ENCODE results near the gene FBH1. TPM values are rescaled to one million over a fixed set of nuclear protein-coding genes. Genes with fewer than 3 reads are reported as not detected.
"Not testable (repeated sequence)": the region's sequence is repeated elsewhere in the genome, so short reads cannot be mapped to it uniquely, and the experiment has no call there.

FBH1 gene
- total and polyA plus RNA-seq, 4 donors: 39.4 to 93.2 (median 63.8) TPM

- Histone ChIP-seq H3K4me3 (no peak overlapping the region), H3K27me3 (ENCODE audit: control insufficient read depth in 3 of 3, insufficient read depth in 3 of 3, low read length in 2 of 3) (no peaks in the 10 kb centered on the region), H3K9me3 (ENCODE audit: control insufficient read depth in 4 of 4, insufficient read depth in 3 of 4, low read length in 3 of 4) (peaks cover 0 to 3% (median 0%) of the 10 kb centered on the region in 4 donors), H3K9ac (ENCODE audit: insufficient read depth in 1 of 2, low read length in 2 of 2) (no peak overlapping the region), H3K36me3 (ENCODE audit: control insufficient read depth in 4 of 4, insufficient read depth in 4 of 4, low read length in 4 of 4) (no peaks in the 10 kb centered on the region), H3K4me1 (ENCODE audit: control insufficient read depth in 5 of 5, insufficient read depth in 5 of 5, low read length in 5 of 5) (peaks cover 0 to 6% (median 0%) of the 10 kb centered on the region in 5 donors), H3K27ac (ENCODE audit: low read depth in 1 of 2, low read length in 1 of 2) (no peak overlapping the region)
- ATAC-seq (ENCODE audit: insufficient read depth, low FRiP score) (no peak), DNase-seq (no peak)
- WGBS, 2 donors: 95 to 97% methylated on average over 7 of the region's 7 CpGs
- TF ChIP-seq CTCF (IDR thresholded peaks at IDR 0.05; ENCODE audit: control extremely low read depth, extremely low read depth): no peak
Observed at GRCh38 chr10:5862360-5862961, 27.6 kb upstream of the FBH1 start.

- ATAC-seq (ENCODE audit: insufficient read depth, low FRiP score); H3K4me1 ChIP-seq (ENCODE audit: control insufficient read depth in 5 of 5, insufficient read depth in 5 of 5, low read length in 5 of 5); H3K4me3 ChIP-seq: not testable (repeated sequence)
Observed at GRCh38 chr10:5862981-5863685, 26.9 kb upstream of the FBH1 start.

GRCh38 chr10:5866451-5867081 is 23.5 kb upstream of the FBH1 start:
- not testable (repeated sequence) for H3K27ac ChIP-seq (ENCODE audit: low read depth in 1 of 2, low read length in 1 of 2); H3K9ac ChIP-seq (ENCODE audit: insufficient read depth in 1 of 2, low read length in 2 of 2); H3K4me1 ChIP-seq (ENCODE audit: control insufficient read depth in 5 of 5, insufficient read depth in 5 of 5, low read length in 5 of 5); H3K36me3 ChIP-seq (ENCODE audit: control insufficient read depth in 4 of 4, insufficient read depth in 4 of 4, low read length in 4 of 4); ATAC-seq (ENCODE audit: insufficient read depth, low FRiP score); H3K9me3 ChIP-seq (ENCODE audit: control insufficient read depth in 4 of 4, insufficient read depth in 3 of 4, low read length in 3 of 4); H3K4me3 ChIP-seq; DNase-seq; H3K27me3 ChIP-seq (ENCODE audit: control insufficient read depth in 3 of 3, insufficient read depth in 3 of 3, low read length in 2 of 3)
- 38 to 52% methylated on average over 5 of the region's 5 CpGs for WGBS, 2 donors

More at GRCh38 chr10:5862981-5863685, 26.9 kb upstream of the FBH1 start:
- not testable (repeated sequence) for H3K9ac ChIP-seq (ENCODE audit: insufficient read depth in 1 of 2, low read length in 2 of 2); H3K36me3 ChIP-seq (ENCODE audit: control insufficient read depth in 4 of 4, insufficient read depth in 4 of 4, low read length in 4 of 4); H3K27me3 ChIP-seq (ENCODE audit: control insufficient read depth in 3 of 3, insufficient read depth in 3 of 3, low read length in 2 of 3); H3K9me3 ChIP-seq (ENCODE audit: control insufficient read depth in 4 of 4, insufficient read depth in 3 of 4, low read length in 3 of 4); H3K27ac ChIP-seq (ENCODE audit: low read depth in 1 of 2, low read length in 1 of 2); DNase-seq
- 91 to 96% methylated on average over 9 of the region's 9 CpGs for WGBS, 2 donors

GRCh38 chr10:5867091-5867615 is 22.9 kb upstream of the FBH1 start:
- 25 to 42% methylated on average over 4 of the region's 4 CpGs for WGBS, 2 donors
- not testable (repeated sequence) for H3K4me1 ChIP-seq (ENCODE audit: control insufficient read depth in 5 of 5, insufficient read depth in 5 of 5, low read length in 5 of 5); H3K27ac ChIP-seq (ENCODE audit: low read depth in 1 of 2, low read length in 1 of 2); H3K36me3 ChIP-seq (ENCODE audit: control insufficient read depth in 4 of 4, insufficient read depth in 4 of 4, low read length in 4 of 4); H3K4me3 ChIP-seq; ATAC-seq (ENCODE audit: insufficient read depth, low FRiP score); H3K9ac ChIP-seq (ENCODE audit: insufficient read depth in 1 of 2, low read length in 2 of 2); H3K9me3 ChIP-seq (ENCODE audit: control insufficient read depth in 4 of 4, insufficient read depth in 3 of 4, low read length in 3 of 4); H3K27me3 ChIP-seq (ENCODE audit: control insufficient read depth in 3 of 3, insufficient read depth in 3 of 3, low read length in 2 of 3)
- peak in 2 of 3 donors; percentile 22 to 31 for DNase-seq

- 85 to 91% methylated on average over 8 of the region's 8 CpGs for WGBS, 2 donors
- H3K36me3 ChIP-seq (ENCODE audit: control insufficient read depth in 4 of 4, insufficient read depth in 4 of 4, low read length in 4 of 4); DNase-seq; H3K9me3 ChIP-seq (ENCODE audit: control insufficient read depth in 4 of 4, insufficient read depth in 3 of 4, low read length in 3 of 4); H3K27ac ChIP-seq (ENCODE audit: low read depth in 1 of 2, low read length in 1 of 2); H3K27me3 ChIP-seq (ENCODE audit: control insufficient read depth in 3 of 3, insufficient read depth in 3 of 3, low read length in 2 of 3); H3K4me1 ChIP-seq (ENCODE audit: control insufficient read depth in 5 of 5, insufficient read depth in 5 of 5, low read length in 5 of 5); ATAC-seq (ENCODE audit: insufficient read depth, low FRiP score); H3K4me3 ChIP-seq; H3K9ac ChIP-seq (ENCODE audit: insufficient read depth in 1 of 2, low read length in 2 of 2): not testable (repeated sequence)
Observed at GRCh38 chr10:5868383-5868782, 21.7 kb upstream of the FBH1 start.

Measured in lung (tissue), 12 donors.